MM.1S (cell line): ENCODE results near the gene COX6A1.

Experiments used
- DNase-seq: peaks from one replicate; pipeline ENCODE4 v3.0.0-alpha.2; 2015
- H2AFZ ChIP-seq: fragments of 300-600 bp; sonication (generic); 2 replicates; pipeline ENCODE4 v1.6.0; 2016; ENCODE audit warnings: antibody characterized with exemption, low read length
- H3F3A ChIP-seq: fragments of 300-600 bp; sonication (generic); 2 replicates; pipeline ENCODE4 v1.6.1; 2016; ENCODE audit warnings: mild to moderate bottlenecking, antibody characterized with exemption, low read length, moderate library complexity, mixed read lengths; ENCODE audit not compliant: insufficient read depth
- H3K27ac ChIP-seq: fragments of 300-600 bp; sonication (generic); 2 replicates; pipeline ENCODE4 v1.5.1; 2016; ENCODE audit warnings: mild to moderate bottlenecking, low read length
- H3K27me3 ChIP-seq: fragments of 300-600 bp; sonication (generic); replicated peaks from 2 replicates; pipeline ENCODE4 v1.6.0; 2016; ENCODE audit warnings: low read length; ENCODE audit not compliant: insufficient read depth
- H3K36me3 ChIP-seq: fragments of 300-600 bp; sonication (generic); replicated peaks from 2 replicates; pipeline ENCODE4 v1.6.1; 2016; ENCODE audit warnings: mild to moderate bottlenecking, low read length, mixed read lengths; ENCODE audit not compliant: insufficient read depth
- H3K4me1 ChIP-seq: fragments of 300-600 bp; sonication (generic); 2 replicates; pipeline ENCODE4 v1.6.1; 2016; ENCODE audit warnings: low read length, mixed read lengths
- H3K4me2 ChIP-seq: fragments of 300-600 bp; sonication (generic); 2 replicates; pipeline ENCODE4 v1.6.0; 2016; ENCODE audit warnings: low read depth, low read length
- H3K4me3 ChIP-seq: fragments of 300-600 bp; sonication (generic); 2 replicates; pipeline ENCODE4 v1.5.1; 2016; ENCODE audit warnings: low read length, mixed read lengths
- H3K79me2 ChIP-seq: fragments of 300-600 bp; sonication (generic); 2 replicates; pipeline ENCODE4 v1.6.1; 2016; ENCODE audit warnings: mixed run types, low read length, mixed read lengths
- H3K9ac ChIP-seq: fragments of 300-600 bp; sonication (generic); 2 replicates; pipeline ENCODE4 v1.6.1; 2016; ENCODE audit warnings: low read length, mixed read lengths
- H3K9me2 ChIP-seq: fragments of 300-600 bp; sonication (generic); replicated peaks from 2 replicates; pipeline ENCODE4 v1.6.1; 2016; ENCODE audit warnings: mild to moderate bottlenecking, low read length, mixed read lengths; ENCODE audit not compliant: insufficient read depth
- H3K9me3 ChIP-seq: fragments of 300-600 bp; sonication (generic); replicated peaks from 2 replicates; pipeline ENCODE4 v1.6.1; 2016; ENCODE audit warnings: mild to moderate bottlenecking, low read length, mixed read lengths; ENCODE audit not compliant: insufficient read depth
- H4K20me1 ChIP-seq: fragments of 300-600 bp; sonication (generic); 2 replicates; pipeline ENCODE4 v1.6.1; 2016; ENCODE audit warnings: mild to moderate bottlenecking, low read length, moderate library complexity, mixed read lengths; ENCODE audit not compliant: insufficient read depth
- CTCF ChIP-seq: fragments of 300-600 bp; sonication (generic); IDR thresholded peaks from 2 replicates; pipeline ENCODE4 v1.5.1; 2016; ENCODE audit warnings: antibody characterized with exemption, low read length, mixed read lengths
- EZH2 ChIP-seq: fragments of 300-600 bp; sonication (generic); optimal IDR thresholded peaks from 2 replicates; pipeline ENCODE3; 2017; ENCODE audit warnings: low read depth, mild to moderate bottlenecking, antibody characterized with exemption, low read length, mixed read lengths
- EZH2phosphoT487 ChIP-seq: fragments of 300-600 bp; sonication (generic); IDR thresholded peaks from 2 replicates; pipeline ENCODE4 v1.6.1; 2018; ENCODE audit warnings: antibody characterized with exemption, low read length

Gene COX6A1

GRCh38 chr12:120428597-120429229, 9.2 kb upstream of the COX6A1 start:
- Histone ChIP-seq H2AFZ (no peak overlapping the region), H3K27ac (no peak overlapping the region)
- TF ChIP-seq EZH2phosphoT487 (no peak), EZH2 (no peak), CTCF (no peak)

GRCh38 chr12:120429368-120429767, 8.5 kb upstream of the COX6A1 start:
- no peak for DNase-seq
- Histone ChIP-seq H3K36me3 (no peaks in the 10 kb centered on the region), H3K9ac (no peak overlapping the region), H3K9me3 (no peaks in the 10 kb centered on the region), H2AFZ (no peak overlapping the region), H4K20me1 (no peaks in the 10 kb centered on the region), H3K27ac (no peak overlapping the region), H3K9me2 (no peaks in the 10 kb centered on the region), H3K27me3 (no peaks in the 10 kb centered on the region), H3K79me2 (no peaks in the 10 kb centered on the region), H3F3A (no peaks in the 10 kb centered on the region), H3K4me3 (no peak overlapping the region), H3K4me2 (no peak overlapping the region), H3K4me1 (no peaks in the 10 kb centered on the region)
- TF ChIP-seq EZH2phosphoT487 (no peak), EZH2 (no peak), CTCF (no peak)

More at GRCh38 chr12:120428597-120429229, 9.2 kb upstream of the COX6A1 start:
- Histone ChIP-seq H3K4me3 (no peak overlapping the region), H3K27me3 (no peaks in the 10 kb centered on the region), H3K9me2 (no peaks in the 10 kb centered on the region), H3K9ac (no peak overlapping the region), H3K4me1 (no peaks in the 10 kb centered on the region), H3K9me3 (no peaks in the 10 kb centered on the region), H3K79me2 (no peaks in the 10 kb centered on the region), H3K36me3 (no peaks in the 10 kb centered on the region), H4K20me1 (no peaks in the 10 kb centered on the region), H3K4me2 (no peak overlapping the region), H3F3A (no peaks in the 10 kb centered on the region)
- no peak for DNase-seq

- no peak overlapping the region for H3K4me3 ChIP-seq
- H3K27ac ChIP-seq: no peak overlapping the region
- H3K9me2 ChIP-seq: no peaks in the 10 kb centered on the region
- no peak overlapping the region for H3K4me2 ChIP-seq
- H3K9me3 ChIP-seq: no peaks in the 10 kb centered on the region
- no peak overlapping the region for H2AFZ ChIP-seq
- no peaks in the 10 kb centered on the region for H3K4me1 ChIP-seq
- DNase-seq: no peak
- H3K27me3 ChIP-seq: no peaks in the 10 kb centered on the region
- TF ChIP-seq CTCF: no peak
- no peak for TF ChIP-seq EZH2phosphoT487
- no peak for TF ChIP-seq EZH2
- H4K20me1 ChIP-seq: no peaks in the 10 kb centered on the region
- H3K9ac ChIP-seq: no peak overlapping the region
- H3F3A ChIP-seq: no peaks in the 10 kb centered on the region; the same call in 1 of the 2 replicates
- no peaks in the 10 kb centered on the region for H3K36me3 ChIP-seq
- H3K79me2 ChIP-seq: peaks cover under 1% of the 10 kb centered on the region; the same call in 1 of the 2 replicates
Observed at GRCh38 chr12:120432772-120433525, 5.0 kb upstream of the COX6A1 start.
